AG04449 (cell line): ENCODE measurements around the gene RAB20.

Experiments used
- CTCF ChIA-PET: fragments of 350-600 bp; formaldehyde crosslinking; extraction: SDS; loops from one replicate; lab custom pipeline; 2021; ENCODE audit warnings: antibody characterized with exemption; lab: Yijun Ruan, JAX
- POLR2A ChIA-PET: fragments of 400-600, 350-600 bp; formaldehyde crosslinking; extraction: SDS; loops from one replicate; lab custom pipeline; 2020; ENCODE audit warnings: antibody characterized with exemption, inconsistent platforms; lab: Yijun Ruan, JAX
- DNase-seq: peaks from one replicate; pipeline ENCODE4 v3.0.0-alpha.2; 2010; ENCODE audit warnings: low read depth, low spot score
- H3K4me3 ChIP-seq: 2 replicates; pipeline ENCODE4 v1.5.1; 2011; ENCODE audit warnings: low read depth, mild to moderate bottlenecking, control low read depth, low read length
- CTCF ChIP-seq: IDR thresholded peaks from one replicate; pipeline ENCODE4 v1.5.1; 2011; ENCODE audit warnings: mild to moderate bottlenecking, moderate library complexity, low read length, control low read depth, inconsistent platforms; ENCODE audit not compliant: insufficient read depth; ENCODE audit errors: missing control alignments

The RAB20 gene

GRCh38 chr13:110523838-110524540 is 37.5 kb downstream of the RAB20 start:
- ChIA-PET CTCF (no interaction called here), POLR2A (no interaction called here)
- no peak for DNase-seq
- H3K4me3 ChIP-seq: no peak overlapping the region
- TF ChIP-seq CTCF: no peak

- DNase-seq: no peak
- no peak overlapping the region for H3K4me3 ChIP-seq
- TF ChIP-seq CTCF: no peak
- ChIA-PET POLR2A (no interaction called here), CTCF (no interaction called here)
Observed at GRCh38 chr13:110523180-110523579, 38.3 kb downstream of the RAB20 start.

GRCh38 chr13:110522721-110523120 is 38.8 kb downstream of the RAB20 start:
- CTCF ChIA-PET: interaction anchor here (1.9 kb wide), 1 partner anchor 9 kb away, joined by 6 read pairs; no protein-coding TSS in a partner anchor

GRCh38 chr13:110521946-110522345 is 39.6 kb downstream of the RAB20 start:
- no peak for DNase-seq
- ChIA-PET POLR2A (no interaction called here), CTCF (interaction anchor here (1.9 kb wide), 1 partner anchor 9 kb away, joined by 6 read pairs; no protein-coding TSS in a partner anchor)
- TF ChIP-seq CTCF: no peak
- no peak overlapping the region for H3K4me3 ChIP-seq

More at GRCh38 chr13:110522721-110523120, 38.8 kb downstream of the RAB20 start:
- no peak for DNase-seq
- POLR2A ChIA-PET: no interaction called here
- H3K4me3 ChIP-seq: no peak overlapping the region
- no peak for TF ChIP-seq CTCF

GRCh38 chr13:110521296-110521680 is 40.2 kb downstream of the RAB20 start:
- no peak for DNase-seq
- ChIA-PET POLR2A (no interaction called here), CTCF (interaction anchor here (1.1 to 1.9 kb wide), 2 partner anchors 10 to 18 kb away, joined by 3 to 6 read pairs; no protein-coding TSS in a partner anchor)
- no peak for TF ChIP-seq CTCF
- H3K4me3 ChIP-seq: no peak overlapping the region

GRCh38 chr13:110520431-110521295 is 40.9 kb downstream of the RAB20 start:
- ChIA-PET CTCF (interaction anchor here (1.1 to 1.9 kb wide), 2 partner anchors 11 to 18 kb away, joined by 3 to 6 read pairs; no protein-coding TSS in a partner anchor), POLR2A (no interaction called here)
- no peak overlapping the region for H3K4me3 ChIP-seq
- no peak for TF ChIP-seq CTCF
- DNase-seq: no peak
